Calu3 (cell line): ENCODE results near the gene MCRS1. TPM values are rescaled to one million over a fixed set of nuclear protein-coding genes. Genes with fewer than 3 reads are reported as not detected.

Experiments used
- BruUV-seq: library from RNA; stranded (reverse); fragments of 400-500 nt; replicated peaks from 2 replicates; lab custom pipeline; 2021; lab: Mats Ljungman, UMichigan
- CTCF ChIA-PET: fragments of 300-600 bp; sonication (Branson Sonifier 250); formaldehyde crosslinking; loops from one replicate; lab custom pipeline; 2022; ENCODE audit warnings: antibody characterized with exemption; lab: Charles Lee
- DNase-seq: peaks from one replicate; pipeline ENCODE4 v3.0.0; 2022
- H3K27ac Mint-ChIP-seq: one replicate; pipeline ENCODE4 v1.8.0; 2022; ENCODE audit warnings: mixed read lengths; ENCODE audit not compliant: unreplicated experiment
- H3K27me3 Mint-ChIP-seq: one replicate; pipeline ENCODE4 v1.8.0; 2022; ENCODE audit warnings: mixed read lengths; ENCODE audit not compliant: unreplicated experiment
- H3K36me3 Mint-ChIP-seq: one replicate; pipeline ENCODE4 v1.8.0; 2022; ENCODE audit warnings: mild to moderate bottlenecking, moderate library complexity, mixed read lengths; ENCODE audit not compliant: insufficient read depth, unreplicated experiment
- H3K4me1 Mint-ChIP-seq: one replicate; pipeline ENCODE4 v1.8.0; 2022; ENCODE audit warnings: mild to moderate bottlenecking, low read depth, mixed read lengths; ENCODE audit not compliant: unreplicated experiment
- H3K4me3 Mint-ChIP-seq: one replicate; pipeline ENCODE4 v1.8.0; 2022; ENCODE audit warnings: mild to moderate bottlenecking, low read depth, moderate library complexity, mixed read lengths; ENCODE audit not compliant: unreplicated experiment
- H3K9me3 Mint-ChIP-seq: one replicate; pipeline ENCODE4 v1.8.0; 2022; ENCODE audit warnings: low read depth, mixed read lengths; ENCODE audit not compliant: unreplicated experiment
- CTCF ChIP-seq: fragments of 200-600 bp; IDR thresholded peaks from one replicate; pipeline ENCODE4 v1.8.0; 2022; ENCODE audit warnings: antibody characterized with exemption; ENCODE audit not compliant: unreplicated experiment
- intact Hi-C: fragments of 100-400 bp; cut with micrococcal nuclease; formaldehyde crosslinking; loops from one replicate; pipeline ENCODE4 v1.10.0; 2022; ENCODE audit not compliant: unreplicated experiment
- total RNA-seq: library from RNA; stranded (reverse); gene quantifications from 2 replicates; pipeline ENCODE4 v1.2.3, GENCODE V29; 2022

The MCRS1 gene
- total RNA-seq, 1 experiment from 2014 or later = 38.0 TPM

- Mint-ChIP-seq H3K27me3 (peaks cover 42% of the 10 kb centered on the region), H3K9me3 (no peaks in the 10 kb centered on the region), H3K4me1 (peaks cover 8% of the 10 kb centered on the region), H3K27ac (no peak overlapping the region), H3K36me3 (peaks cover 17% of the 10 kb centered on the region), H3K4me3 (no peak overlapping the region)
- no peak for DNase-seq
- CTCF ChIA-PET = interaction anchor here (1.1 kb wide), 1 partner anchor 195 kb away, joined by 3 read pairs; no protein-coding TSS in a partner anchor
- no TSS peak for BruUV-seq
- no peak for TF ChIP-seq CTCF
- intact Hi-C loops = no loop called here
These were observed 25.9 kb downstream of the MCRS1 start for GRCh38 chr12:49541911-49542505.

GRCh38 chr12:49541140-49541861 is 26.6 kb downstream of the MCRS1 start:
- CTCF ChIA-PET = interaction anchor here (1.1 kb wide), 1 partner anchor 194 kb away, joined by 3 read pairs; no protein-coding TSS in a partner anchor
- peaks cover 17% of the 10 kb centered on the region for H3K36me3 Mint-ChIP-seq
- H3K4me3 Mint-ChIP-seq = no peak overlapping the region
- intact Hi-C loops = no loop called here
- no peaks in the 10 kb centered on the region for H3K9me3 Mint-ChIP-seq
- TF ChIP-seq CTCF = no peak
- BruUV-seq = no TSS peak
- no peak for DNase-seq
- H3K27me3 Mint-ChIP-seq = peaks cover 46% of the 10 kb centered on the region
- no peak overlapping the region for H3K27ac Mint-ChIP-seq
- peaks cover 15% of the 10 kb centered on the region for H3K4me1 Mint-ChIP-seq

- intact Hi-C loops = no loop called here
- H3K27me3 Mint-ChIP-seq = peaks cover 41% of the 10 kb centered on the region
- peaks cover 16% of the 10 kb centered on the region for H3K4me1 Mint-ChIP-seq
- H3K4me3 Mint-ChIP-seq = peak overlapping the region; percentile 22
- no peak for DNase-seq
- BruUV-seq = no TSS peak
- no peaks in the 10 kb centered on the region for H3K9me3 Mint-ChIP-seq
- CTCF ChIA-PET = no interaction called here
- no peak for TF ChIP-seq CTCF
- H3K27ac Mint-ChIP-seq = no peak overlapping the region
- peaks cover 17% of the 10 kb centered on the region for H3K36me3 Mint-ChIP-seq
These were observed 27.5 kb downstream of the MCRS1 start for GRCh38 chr12:49540229-49541139.
